Peyer's patch (tissue), 4 donors: Measurements from ENCODE around the gene GAK.

ENCODE experiments used
- POLR2A ChIP-seq, 2 donors: fragments of 450-650 bp; IDR thresholded peaks; one replicate each; pipeline ENCODE4 v1.5.1; 2017; ENCODE audit warnings: antibody characterized with exemption in 2 of 2, mild to moderate bottlenecking in 2 of 2, moderate library complexity in 2 of 2
- TF ChIP-seq, protein P1 (sequence below), 6 experiments: fragments of 450-650 bp in 4 of 6; fragments of 200-600 bp in 2 of 6; sonication (generic) in 1 of 6; IDR thresholded peaks; one replicate each; pipeline ENCODE4 v1.5.1; 2017 to 2019; ENCODE audit warnings: antibody characterized with exemption in 6 of 6, mild to moderate bottlenecking in 3 of 6, moderate library complexity in 1 of 6

DNA sequence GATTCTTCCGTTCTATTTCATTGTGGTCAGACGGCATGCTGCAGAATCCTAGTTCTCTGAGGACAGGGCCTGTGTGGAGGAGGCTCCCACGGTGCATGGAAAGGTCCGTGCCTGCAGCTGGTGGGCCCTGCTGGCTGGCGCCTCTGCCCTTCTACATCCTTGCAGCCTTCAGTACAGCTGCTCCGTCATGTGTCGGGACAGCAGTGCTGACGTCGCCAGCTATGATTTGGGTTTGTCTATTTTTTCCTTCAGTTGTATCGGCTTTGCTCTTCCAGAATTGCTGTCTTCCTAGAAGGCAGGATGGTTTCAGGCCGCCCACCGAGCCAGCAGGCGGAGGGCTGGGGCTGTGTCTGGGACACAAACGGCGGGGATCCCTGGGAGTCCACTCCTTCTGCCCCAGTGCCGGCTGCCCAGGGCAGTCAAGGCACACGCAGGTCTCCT lies 74.1 kb downstream of the GAK start:
- TF ChIP-seq, protein P1, sequence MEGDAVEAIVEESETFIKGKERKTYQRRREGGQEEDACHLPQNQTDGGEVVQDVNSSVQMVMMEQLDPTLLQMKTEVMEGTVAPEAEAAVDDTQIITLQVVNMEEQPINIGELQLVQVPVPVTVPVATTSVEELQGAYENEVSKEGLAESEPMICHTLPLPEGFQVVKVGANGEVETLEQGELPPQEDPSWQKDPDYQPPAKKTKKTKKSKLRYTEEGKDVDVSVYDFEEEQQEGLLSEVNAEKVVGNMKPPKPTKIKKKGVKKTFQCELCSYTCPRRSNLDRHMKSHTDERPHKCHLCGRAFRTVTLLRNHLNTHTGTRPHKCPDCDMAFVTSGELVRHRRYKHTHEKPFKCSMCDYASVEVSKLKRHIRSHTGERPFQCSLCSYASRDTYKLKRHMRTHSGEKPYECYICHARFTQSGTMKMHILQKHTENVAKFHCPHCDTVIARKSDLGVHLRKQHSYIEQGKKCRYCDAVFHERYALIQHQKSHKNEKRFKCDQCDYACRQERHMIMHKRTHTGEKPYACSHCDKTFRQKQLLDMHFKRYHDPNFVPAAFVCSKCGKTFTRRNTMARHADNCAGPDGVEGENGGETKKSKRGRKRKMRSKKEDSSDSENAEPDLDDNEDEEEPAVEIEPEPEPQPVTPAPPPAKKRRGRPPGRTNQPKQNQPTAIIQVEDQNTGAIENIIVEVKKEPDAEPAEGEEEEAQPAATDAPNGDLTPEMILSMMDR (IDR thresholded peaks at IDR 0.05): no peak
- no peak for TF ChIP-seq POLR2A (IDR thresholded peaks at IDR 0.05)
